ENCODE data around the gene SLK.

SLK gene

GRCh38 chr10:104057717-104058116, 90.8 kb downstream of the SLK start:
- DNase-seq: no peak

- DNase-seq: no peak
Measured at GRCh38 chr10:104059364-104059763, 92.4 kb downstream of the SLK start.

- DNase-seq: no peak
Measured at GRCh38 chr10:104061196-104061595, 94.3 kb downstream of the SLK start.

GRCh38 chr10:104065748-104066147, 98.8 kb downstream of the SLK start:
- DNase-seq: no peak

GRCh38 chr10:104066945-104067344, 100.0 kb downstream of the SLK start:
- DNase-seq: no peak

- DNase-seq: no peak
Measured at GRCh38 chr10:104067525-104067924, 100.6 kb downstream of the SLK start.

GRCh38 chr10:104069613-104070012, 102.7 kb downstream of the SLK start:
- DNase-seq: no peak

GRCh38 chr10:104072786-104073185, 105.8 kb downstream of the SLK start:
- DNase-seq: no peak

- DNase-seq: no peak
Measured at GRCh38 chr10:104074505-104074904, 107.6 kb downstream of the SLK start.

GRCh38 chr10:104076743-104077160, 109.8 kb downstream of the SLK start:
- no peak for DNase-seq

- DNase-seq: no peak
Measured at GRCh38 chr10:104077247-104077646, 110.3 kb downstream of the SLK start.

- DNase-seq: no peak
Measured at GRCh38 chr10:104077663-104078151, 110.8 kb downstream of the SLK start.
